Bone marrow (tissue), 2 donors: ENCODE data around the gene CLDN16.
A peak's percentile ranks its signal among the peaks of the same experiment; 100 is the strongest.

Experiments
- DNase-seq, 2 donors: peaks; one replicate each; lab custom pipeline; 2025; lab: John Stamatoyannopoulos, UW

CLDN16 gene

GRCh38 chr3:190442240-190442639, 54.3 kb downstream of the CLDN16 start:
- DNase-seq, result no peak

GRCh38 chr3:190443257-190443656, 55.3 kb downstream of the CLDN16 start:
- no peak for DNase-seq

- no peak for DNase-seq
Measured at GRCh38 chr3:190444006-190444405, 56.0 kb downstream of the CLDN16 start.

GRCh38 chr3:190444576-190445145, 56.7 kb downstream of the CLDN16 start:
- no peak for DNase-seq

- peak in 1 of 2 donors; percentile 60 for DNase-seq
Measured at GRCh38 chr3:190446573-190447279, 58.8 kb downstream of the CLDN16 start.

- DNase-seq, result no peak
Measured at GRCh38 chr3:190448256-190448655, 60.3 kb downstream of the CLDN16 start.

- DNase-seq, result no peak
Measured at GRCh38 chr3:190449801-190450200, 61.8 kb downstream of the CLDN16 start, which contains the start of gene TMEM207. TMEM207 (minus strand) TSS chr3:190449901; CDS start chr3:190449809, 92 bp downstream.

GRCh38 chr3:190455828-190456227, 67.9 kb downstream of the CLDN16 start:
- no peak for DNase-seq

- DNase-seq, result no peak
Measured at GRCh38 chr3:190456770-190457169, 68.8 kb downstream of the CLDN16 start.

- no peak for DNase-seq
Measured at GRCh38 chr3:190458040-190458439, 70.1 kb downstream of the CLDN16 start.
